Measurements from ENCODE around the gene PSMD14.

GRCh38 chr2:161422816-161423403, 114.7 kb downstream of the PSMD14 start:
- TF ChIP-seq CTCF (IDR thresholded peaks at IDR 0.05), result no peak
- no peak for TF ChIP-seq EZH2 (IDR thresholded peaks at IDR 0.05; ENCODE audit: borderline replicate concordance, insufficient read depth, low read depth, low read length, poor library complexity, severe bottlenecking)

All from B cell (primary cell).